Right atrium auricular region (tissue), 2 donors: ENCODE data around the gene DMAC2. TPM values are rescaled to one million over a fixed set of nuclear protein-coding genes. Genes with fewer than 3 reads are reported as not detected.

Experiments
- DNase-seq: peaks from one replicate; pipeline ENCODE4 v3.0.0-alpha.2; 2019; ENCODE audit warnings: low spot score
- H3K27ac ChIP-seq, 2 donors: fragments of 200-600 bp; sonication (generic); 1 replicate in 1 of 2; 2 replicates in 1 of 2; pipeline ENCODE4 v1.5.1; 2016 to 2019
- H3K27me3 ChIP-seq, 2 donors: fragments of 200-600 bp; sonication (generic); one replicate each; pipeline versions ENCODE4 v1.5.1 to v1.6.0; 2017 to 2019
- H3K36me3 ChIP-seq: fragments of 200-600 bp; sonication (generic); one replicate; pipeline ENCODE4 v1.5.1; 2016
- H3K4me1 ChIP-seq, 2 donors: fragments of 200-600 bp; sonication (generic); one replicate each; pipeline versions ENCODE4 v1.5.1 to v1.6.0; 2017 to 2019
- H3K4me3 ChIP-seq, 2 donors: fragments of 200-600 bp; sonication (generic); 1 replicate in 1 of 2; 2 replicates in 1 of 2; pipeline ENCODE4 v1.5.1; 2017 to 2019; ENCODE audit warnings: mild to moderate bottlenecking in 1 of 2, moderate library complexity in 1 of 2
- H3K9me3 ChIP-seq, 2 donors: fragments of 200-600 bp; sonication (generic); one replicate each; pipeline ENCODE4 v1.5.1; 2019
- CTCF ChIP-seq, 2 donors: fragments of 200-600 bp; sonication (generic); IDR thresholded peaks; one replicate each; pipeline ENCODE4 v1.5.1; 2019; ENCODE audit warnings: antibody characterized with exemption in 2 of 2
- total RNA-seq, 2 donors: library from RNA; depleted of rRNA; stranded (reverse); fragments of >200 nt; gene quantifications; one replicate each; pipeline ENCODE4 v1.1.0, GENCODE V29; 2016

The DMAC2 gene
- total RNA-seq, 2 donors from 2014 or later = 63.2 to 88.7 TPM

GRCh38 chr19:41445575-41445974 lies 5.9 kb upstream of the DMAC2 start:
- Histone ChIP-seq H3K27me3 (no peaks in the 10 kb centered on the region), H3K27ac (no peak overlapping the region), H3K4me1 (peaks cover 0 to 16% of the 10 kb centered on the region in 2 donors), H3K9me3 (no peaks in the 10 kb centered on the region), H3K4me3 (no peak overlapping the region), H3K36me3 (no peaks in the 10 kb centered on the region)
- no peak for TF ChIP-seq CTCF (IDR thresholded peaks at IDR 0.05)
- peak; percentile 50 for DNase-seq

GRCh38 chr19:41443813-41444455 lies 4.2 kb upstream of the DMAC2 start:
- H3K4me3 ChIP-seq = no peak overlapping the region
- no peak overlapping the region for H3K27ac ChIP-seq
- no peak for TF ChIP-seq CTCF (IDR thresholded peaks at IDR 0.05)
- H3K9me3 ChIP-seq = no peaks in the 10 kb centered on the region
- no peaks in the 10 kb centered on the region for H3K36me3 ChIP-seq
- no peaks in the 10 kb centered on the region for H3K27me3 ChIP-seq
- H3K4me1 ChIP-seq = peaks cover 0 to 14% of the 10 kb centered on the region in 2 donors
- DNase-seq = no peak

GRCh38 chr19:41442473-41443355 lies 3.0 kb upstream of the DMAC2 start, which contains the start of gene ERICH4:
ERICH4 (plus strand) TSS chr19:41443156; CDS start chr19:41443170, 14 bp downstream.
- Histone ChIP-seq H3K27ac (no peak within 1 kb of the TSS), H3K4me1 (peaks cover 0 to 13% of the 10 kb centered on the region in 2 donors), H3K4me3 (no peak within 1 kb of the TSS), H3K36me3 (peaks cover 5% of the 10 kb centered on the region), H3K9me3 (no peaks in the 10 kb centered on the region), H3K27me3 (no peaks in the 10 kb centered on the region)
- DNase-seq = no peak
- no peak for TF ChIP-seq CTCF (IDR thresholded peaks at IDR 0.05)

GRCh38 chr19:41441321-41441945 lies 1.7 kb upstream of the DMAC2 start:
- Histone ChIP-seq H3K27ac (no peak overlapping the region), H3K36me3 (peaks cover 18% of the 10 kb centered on the region), H3K4me1 (peaks cover 0 to 13% of the 10 kb centered on the region in 2 donors), H3K9me3 (no peaks in the 10 kb centered on the region), H3K27me3 (no peaks in the 10 kb centered on the region), H3K4me3 (no peak overlapping the region)
- no peak for TF ChIP-seq CTCF (IDR thresholded peaks at IDR 0.05)
- DNase-seq = no peak

GRCh38 chr19:41437944-41438574 lies 1.7 kb downstream of the DMAC2 start:
- peaks cover 0 to 13% of the 10 kb centered on the region in 2 donors for H3K4me1 ChIP-seq
- H3K27ac ChIP-seq = no peak overlapping the region
- peaks cover 33% of the 10 kb centered on the region for H3K36me3 ChIP-seq
- H3K9me3 ChIP-seq = no peaks in the 10 kb centered on the region
- TF ChIP-seq CTCF (IDR thresholded peaks at IDR 0.05) = no peak
- DNase-seq = no peak
- H3K27me3 ChIP-seq = no peaks in the 10 kb centered on the region
- H3K4me3 ChIP-seq = no peak overlapping the region
